Fibroblast of lung (primary cell): ENCODE data around the gene MFSD12. TPM values are rescaled to one million over a fixed set of nuclear protein-coding genes. Genes with fewer than 3 reads are reported as not detected.
"Not testable (repeated sequence)": the region's sequence is repeated elsewhere in the genome, so short reads cannot be mapped to it uniquely, and the experiment has no call there.

ENCODE experiments used
- DNase-seq, 2 donors: peaks; one replicate each; pipeline versions ENCODE4 v3.0.0 to v3.0.0-alpha.2; 2010; ENCODE audit warnings: low read depth in 2 of 2
- H2AFZ ChIP-seq: 2 replicates; pipeline ENCODE4 v1.5.1; 2012; ENCODE audit warnings: low read length, control low read depth, inconsistent platforms
- H3K27ac ChIP-seq: 2 replicates; pipeline ENCODE4 v1.5.1; 2011; ENCODE audit warnings: low read length, control low read depth; ENCODE audit not compliant: insufficient read depth
- H3K27me3 ChIP-seq: 2 replicates; pipeline ENCODE4 v1.5.1; 2011; ENCODE audit warnings: mild to moderate bottlenecking, low read length; ENCODE audit not compliant: control insufficient read depth, insufficient read depth
- H3K36me3 ChIP-seq: 2 replicates; pipeline ENCODE4 v1.5.1; 2011; ENCODE audit warnings: low read length; ENCODE audit not compliant: control insufficient read depth, insufficient read depth
- H3K4me1 ChIP-seq: 2 replicates; pipeline ENCODE4 v1.5.1; 2011; ENCODE audit warnings: low read length; ENCODE audit not compliant: control insufficient read depth, insufficient read depth; ENCODE audit errors: extremely low read depth
- H3K4me2 ChIP-seq: 2 replicates; pipeline ENCODE4 v1.5.1; 2011; ENCODE audit warnings: low read length, control low read depth; ENCODE audit not compliant: insufficient read depth; ENCODE audit errors: extremely low read depth
- H3K4me3 ChIP-seq, 4 experiments: fragments of 200-600 bp in 1 of 4; sonication (generic) in 1 of 4; replicated peaks in 1 of 4; 2 replicates each; pipeline ENCODE4 v1.5.1; 2011 to 2016; ENCODE audit warnings: low read length in 4 of 4, low read depth in 3 of 4, mild to moderate bottlenecking in 3 of 4, control low read depth in 2 of 4, inconsistent platforms in 1 of 4, mixed read lengths in 1 of 4; ENCODE audit not compliant: insufficient read depth in 1 of 4; ENCODE audit errors: control extremely low read depth in 1 of 4
- H3K79me2 ChIP-seq: 2 replicates; pipeline ENCODE4 v1.5.1; 2012; ENCODE audit warnings: mild to moderate bottlenecking, low read length, inconsistent platforms; ENCODE audit not compliant: control insufficient read depth, insufficient read depth
- H3K9ac ChIP-seq: 2 replicates; pipeline ENCODE4 v1.5.1; 2011; ENCODE audit warnings: mild to moderate bottlenecking, low read length, control low read depth; ENCODE audit not compliant: insufficient read depth
- H3K9me3 ChIP-seq: 2 replicates; pipeline ENCODE4 v1.5.1; 2012; ENCODE audit warnings: low read depth, low read length; ENCODE audit not compliant: control insufficient read depth, insufficient read depth
- H4K20me1 ChIP-seq: 2 replicates; pipeline ENCODE4 v1.5.1; 2011; ENCODE audit warnings: low read length; ENCODE audit not compliant: control insufficient read depth, insufficient read depth; ENCODE audit errors: extremely low read depth
- EZH2 ChIP-seq: IDR thresholded peaks from 2 replicates; pipeline ENCODE4 v1.5.1; 2012; ENCODE audit warnings: low read length, control low read depth, mild to moderate bottlenecking; ENCODE audit errors: missing control alignments
- polyA plus RNA-seq, 2 donors: library from polyadenylated mRNA; depleted of rRNA in 1 of 2; stranded (reverse) in 1 of 2; unstranded in 1 of 2; fragments of >200 nt; gene quantifications; 2 replicates each; pipeline ENCODE4 v1.2.1, GENCODE V29; 2011 to 2012; ENCODE audit warnings: missing spikeins in 1 of 2
- total RNA-seq: library from RNA; depleted of rRNA; stranded (reverse); fragments of >200 nt; gene quantifications from 2 replicates; pipeline ENCODE4 v1.2.1, GENCODE V29; 2014
- TF ChIP-seq, protein P1 (sequence below), 2 donors: IDR thresholded peaks in 1 of 2; conservative IDR thresholded peaks in 1 of 2; 1 replicate in 1 of 2; 2 replicates in 1 of 2; pipeline ENCODE4 v1.5.1; 2011 to 2012; ENCODE audit warnings: low read length in 2 of 2, control low read depth in 1 of 2, inconsistent platforms in 1 of 2, low read depth in 1 of 2, mild to moderate bottlenecking in 1 of 2

Gene MFSD12
- total and polyA plus RNA-seq, 2 donors (not counting 1 experiment from before 2014, with no cell fraction given), result 20.6 to 79.9 TPM

DNA sequence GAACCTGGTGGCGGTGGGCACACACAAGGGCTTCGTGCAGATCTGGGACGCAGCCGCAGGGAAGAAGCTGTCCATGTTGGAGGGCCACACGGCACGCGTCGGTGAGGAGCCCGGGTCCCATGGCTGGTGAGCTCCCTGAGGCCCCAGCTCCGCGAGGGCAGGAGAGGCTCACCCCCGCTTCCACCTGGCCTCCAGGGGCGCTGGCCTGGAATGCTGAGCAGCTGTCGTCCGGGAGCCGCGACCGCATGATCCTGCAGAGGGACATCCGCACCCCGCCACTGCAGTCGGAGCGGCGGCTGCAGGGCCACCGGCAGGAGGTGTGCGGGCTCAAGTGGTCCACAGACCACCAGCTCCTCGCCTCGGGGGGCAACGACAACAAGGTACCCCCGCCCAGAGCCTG lies 25.7 kb downstream of the MFSD12 start:
- Histone ChIP-seq H3K27ac (no peak overlapping the region), H4K20me1 (no peaks in the 10 kb centered on the region), H3K9ac (no peak overlapping the region), H3K4me2 (no peak overlapping the region), H3K4me3 (no peak overlapping the region), H3K79me2 (no peaks in the 10 kb centered on the region), H3K36me3 (peaks cover 40% of the 10 kb centered on the region), H3K9me3 (no peaks in the 10 kb centered on the region), H3K4me1 (no peaks in the 10 kb centered on the region), H3K27me3 (no peaks in the 10 kb centered on the region), H2AFZ (no peak overlapping the region)
- no peak for DNase-seq
- TF ChIP-seq EZH2, result no peak
- TF ChIP-seq, protein P1, sequence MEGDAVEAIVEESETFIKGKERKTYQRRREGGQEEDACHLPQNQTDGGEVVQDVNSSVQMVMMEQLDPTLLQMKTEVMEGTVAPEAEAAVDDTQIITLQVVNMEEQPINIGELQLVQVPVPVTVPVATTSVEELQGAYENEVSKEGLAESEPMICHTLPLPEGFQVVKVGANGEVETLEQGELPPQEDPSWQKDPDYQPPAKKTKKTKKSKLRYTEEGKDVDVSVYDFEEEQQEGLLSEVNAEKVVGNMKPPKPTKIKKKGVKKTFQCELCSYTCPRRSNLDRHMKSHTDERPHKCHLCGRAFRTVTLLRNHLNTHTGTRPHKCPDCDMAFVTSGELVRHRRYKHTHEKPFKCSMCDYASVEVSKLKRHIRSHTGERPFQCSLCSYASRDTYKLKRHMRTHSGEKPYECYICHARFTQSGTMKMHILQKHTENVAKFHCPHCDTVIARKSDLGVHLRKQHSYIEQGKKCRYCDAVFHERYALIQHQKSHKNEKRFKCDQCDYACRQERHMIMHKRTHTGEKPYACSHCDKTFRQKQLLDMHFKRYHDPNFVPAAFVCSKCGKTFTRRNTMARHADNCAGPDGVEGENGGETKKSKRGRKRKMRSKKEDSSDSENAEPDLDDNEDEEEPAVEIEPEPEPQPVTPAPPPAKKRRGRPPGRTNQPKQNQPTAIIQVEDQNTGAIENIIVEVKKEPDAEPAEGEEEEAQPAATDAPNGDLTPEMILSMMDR (conservative IDR thresholded peaks at IDR 0.05 in 1 of 2, IDR thresholded peaks at IDR 0.05 in 1 of 2; ENCODE audit: low read depth in 1 of 2, low read length in 2 of 2), result no peak

GRCh38 chr19:3530389-3530788 lies 27.0 kb downstream of the MFSD12 start:
- H3K27ac ChIP-seq, result no peak overlapping the region
- no peaks in the 10 kb centered on the region for H3K79me2 ChIP-seq
- H3K4me1 ChIP-seq, result no peaks in the 10 kb centered on the region
- no peak overlapping the region for H3K4me2 ChIP-seq
- DNase-seq, result no peak
- TF ChIP-seq, protein P1 (conservative IDR thresholded peaks at IDR 0.05 in 1 of 2, IDR thresholded peaks at IDR 0.05 in 1 of 2; ENCODE audit: low read depth in 1 of 2, low read length in 2 of 2), result no peak
- no peak for TF ChIP-seq EZH2
- no peak overlapping the region for H2AFZ ChIP-seq
- peaks cover 39% of the 10 kb centered on the region for H3K36me3 ChIP-seq
- H3K27me3 ChIP-seq, result no peaks in the 10 kb centered on the region
- H3K9ac ChIP-seq, result no peak overlapping the region
- no peak overlapping the region for H3K4me3 ChIP-seq
- H3K9me3 ChIP-seq, result no peaks in the 10 kb centered on the region
- no peaks in the 10 kb centered on the region for H4K20me1 ChIP-seq

- H3K36me3 ChIP-seq, result peaks cover 38% of the 10 kb centered on the region
- not testable (repeated sequence) for H3K9me3 ChIP-seq, H4K20me1 ChIP-seq, H3K4me3 ChIP-seq, DNase-seq, H2AFZ ChIP-seq, H3K79me2 ChIP-seq, H3K27me3 ChIP-seq, H3K9ac ChIP-seq, H3K4me2 ChIP-seq, H3K27ac ChIP-seq, H3K4me1 ChIP-seq
These were observed 28.1 kb downstream of the MFSD12 start for GRCh38 chr19:3529299-3529698.
